Uterus (tissue), 4 donors: Measurements from ENCODE around the gene CH25H. TPM values are rescaled to one million over a fixed set of nuclear protein-coding genes. Genes with fewer than 3 reads are reported as not detected.

Experiments
- DNase-seq, 2 donors: peaks; one replicate each; pipeline ENCODE4 v3.0.0-alpha.2; 2019 to 2020
- H3K27ac ChIP-seq, 2 donors: fragments of 200-600 bp; sonication (generic); 1 replicate in 1 of 2; 2 replicates in 1 of 2; pipeline ENCODE4 v1.5.1; 2016 to 2018
- H3K27me3 ChIP-seq, 2 donors: fragments of 200-600 bp; sonication (generic); one replicate each; pipeline ENCODE4 v1.5.1; 2018 to 2019; ENCODE audit warnings: control low read depth in 1 of 2
- H3K36me3 ChIP-seq, 2 donors: fragments of 200-600 bp; sonication (generic); one replicate each; pipeline ENCODE4 v1.5.1; 2019; ENCODE audit warnings: control low read depth in 1 of 2
- H3K4me1 ChIP-seq, 2 donors: fragments of 200-600 bp; sonication (generic); one replicate each; pipeline ENCODE4 v1.5.1; 2018 to 2019; ENCODE audit warnings: control low read depth in 1 of 2
- H3K4me3 ChIP-seq, 2 donors: fragments of 200-600 bp; sonication (generic); 1 replicate in 1 of 2; 2 replicates in 1 of 2; pipeline ENCODE4 v1.5.1; 2018 to 2019; ENCODE audit warnings: mild to moderate bottlenecking in 1 of 2
- H3K9me3 ChIP-seq, 2 donors: fragments of 200-600 bp; sonication (generic); one replicate each; pipeline ENCODE4 v1.5.1; 2019; ENCODE audit warnings: control low read depth in 1 of 2
- POLR2A ChIP-seq, 2 donors: fragments of 450-650 bp; IDR thresholded peaks; one replicate each; pipeline ENCODE4 v1.6.1; 2016; ENCODE audit warnings: antibody characterized with exemption in 2 of 2, mild to moderate bottlenecking in 1 of 2, moderate library complexity in 1 of 2
- intact Hi-C: fragments of 100-400 bp; cut with DNase I; formaldehyde crosslinking; loops from one replicate; pipeline ENCODE4 v1.15.1; 2023; ENCODE audit warnings: low total_unique reads
- total RNA-seq, 4 donors: library from RNA; depleted of rRNA in 3 of 4; stranded (reverse); fragments of >200 nt in 3 of 4; gene quantifications; one replicate each; pipeline versions ENCODE4 v1.1.0 to v1.2.4, GENCODE V29; 2014 to 2023
- TF ChIP-seq, protein P1 (sequence below), 4 experiments: fragments of 200-600 bp in 2 of 4; fragments of 450-650 bp in 2 of 4; sonication (generic) in 2 of 4; IDR thresholded peaks; one replicate each; pipeline ENCODE4 v1.5.1; 2016 to 2019; ENCODE audit warnings: antibody characterized with exemption in 4 of 4, mild to moderate bottlenecking in 2 of 4, moderate library complexity in 1 of 4
- donor health status: DM: yes; HTN: yes; CAD: no.

The CH25H gene
- total RNA-seq, 4 donors from 2014 or later, result 0.24 to 0.48 TPM; not detected in 2

DNA sequence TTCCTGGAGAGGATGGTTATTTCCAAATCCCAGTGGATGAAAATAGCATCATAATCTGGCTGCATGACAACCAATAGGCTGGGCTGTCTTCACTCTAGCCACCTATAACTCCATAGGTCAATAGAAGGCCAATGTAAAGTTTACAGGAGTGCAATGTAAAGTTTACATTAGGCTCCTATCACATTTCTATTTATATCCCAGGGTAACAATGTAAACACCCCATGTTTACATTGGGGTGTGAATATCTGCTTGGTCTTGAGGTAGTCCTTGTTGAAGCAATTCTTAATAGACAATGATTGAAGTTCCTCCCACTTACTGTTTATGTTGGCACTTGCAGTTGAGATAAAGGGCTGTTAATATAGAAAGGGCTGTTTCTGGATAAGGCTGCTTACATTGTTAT lies 21.5 kb downstream of the CH25H start:
- Histone ChIP-seq H3K4me1 (no peaks in the 10 kb centered on the region), H3K4me3 (no peak overlapping the region), H3K36me3 (no peaks in the 10 kb centered on the region), H3K27me3 (no peaks in the 10 kb centered on the region), H3K9me3 (no peaks in the 10 kb centered on the region), H3K27ac (no peak overlapping the region)
- no peak for DNase-seq
- TF ChIP-seq POLR2A (IDR thresholded peaks at IDR 0.05), result no peak
- TF ChIP-seq, protein P1, sequence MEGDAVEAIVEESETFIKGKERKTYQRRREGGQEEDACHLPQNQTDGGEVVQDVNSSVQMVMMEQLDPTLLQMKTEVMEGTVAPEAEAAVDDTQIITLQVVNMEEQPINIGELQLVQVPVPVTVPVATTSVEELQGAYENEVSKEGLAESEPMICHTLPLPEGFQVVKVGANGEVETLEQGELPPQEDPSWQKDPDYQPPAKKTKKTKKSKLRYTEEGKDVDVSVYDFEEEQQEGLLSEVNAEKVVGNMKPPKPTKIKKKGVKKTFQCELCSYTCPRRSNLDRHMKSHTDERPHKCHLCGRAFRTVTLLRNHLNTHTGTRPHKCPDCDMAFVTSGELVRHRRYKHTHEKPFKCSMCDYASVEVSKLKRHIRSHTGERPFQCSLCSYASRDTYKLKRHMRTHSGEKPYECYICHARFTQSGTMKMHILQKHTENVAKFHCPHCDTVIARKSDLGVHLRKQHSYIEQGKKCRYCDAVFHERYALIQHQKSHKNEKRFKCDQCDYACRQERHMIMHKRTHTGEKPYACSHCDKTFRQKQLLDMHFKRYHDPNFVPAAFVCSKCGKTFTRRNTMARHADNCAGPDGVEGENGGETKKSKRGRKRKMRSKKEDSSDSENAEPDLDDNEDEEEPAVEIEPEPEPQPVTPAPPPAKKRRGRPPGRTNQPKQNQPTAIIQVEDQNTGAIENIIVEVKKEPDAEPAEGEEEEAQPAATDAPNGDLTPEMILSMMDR (IDR thresholded peaks at IDR 0.05), result no peak
- intact Hi-C loops, result no loop called here

DNA sequence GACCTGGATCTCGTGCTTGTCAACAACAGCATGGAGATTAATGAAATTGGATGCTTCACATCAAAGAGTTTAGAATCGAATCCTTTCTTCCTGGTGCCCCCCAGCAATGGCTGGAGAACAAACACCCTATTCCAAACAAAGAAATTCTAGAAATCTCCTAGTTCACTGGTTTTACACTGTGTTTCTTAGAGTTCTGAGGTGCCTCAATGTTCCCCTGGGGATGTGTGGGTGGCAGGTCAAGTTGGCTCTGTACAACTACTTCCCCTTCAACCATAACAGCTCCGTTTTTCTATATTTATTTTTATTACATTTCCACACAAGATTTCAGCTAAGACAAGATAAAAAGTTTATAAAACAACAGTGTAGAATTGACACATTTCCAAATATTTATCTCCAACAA lies 22.5 kb downstream of the CH25H start:
- DNase-seq, result no peak
- Histone ChIP-seq H3K36me3 (no peaks in the 10 kb centered on the region), H3K9me3 (no peaks in the 10 kb centered on the region), H3K27ac (no peak overlapping the region), H3K4me1 (no peaks in the 10 kb centered on the region), H3K27me3 (no peaks in the 10 kb centered on the region), H3K4me3 (no peak overlapping the region)
- TF ChIP-seq POLR2A (IDR thresholded peaks at IDR 0.05), result no peak
- TF ChIP-seq, protein P1 (IDR thresholded peaks at IDR 0.05), result no peak
- intact Hi-C loops, result no loop called here

DNA sequence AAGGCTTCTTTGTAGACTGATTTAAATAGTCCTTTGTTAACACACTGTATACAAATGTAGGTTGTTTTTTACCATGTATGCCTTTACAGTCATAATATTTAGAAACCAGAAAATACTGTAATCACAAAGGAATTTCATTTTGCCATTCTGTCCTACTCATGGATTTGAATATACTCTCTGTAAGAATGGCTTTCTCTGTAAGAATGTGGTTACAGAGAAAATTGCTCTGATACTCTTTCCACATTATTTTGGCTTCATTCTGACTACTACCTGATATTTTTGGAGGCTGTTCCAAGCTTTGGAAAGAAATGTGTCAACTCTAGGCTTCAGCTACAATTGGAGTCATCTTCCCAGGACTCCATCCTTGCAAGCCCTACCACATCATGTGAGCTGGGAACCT lies 23.5 kb downstream of the CH25H start:
- Histone ChIP-seq H3K27ac (no peak overlapping the region), H3K36me3 (no peaks in the 10 kb centered on the region), H3K4me3 (no peak overlapping the region), H3K9me3 (no peaks in the 10 kb centered on the region), H3K27me3 (no peaks in the 10 kb centered on the region), H3K4me1 (no peaks in the 10 kb centered on the region)
- intact Hi-C loops, result no loop called here
- no peak for TF ChIP-seq POLR2A (IDR thresholded peaks at IDR 0.05)
- TF ChIP-seq, protein P1 (IDR thresholded peaks at IDR 0.05), result no peak
- DNase-seq, result no peak

DNA sequence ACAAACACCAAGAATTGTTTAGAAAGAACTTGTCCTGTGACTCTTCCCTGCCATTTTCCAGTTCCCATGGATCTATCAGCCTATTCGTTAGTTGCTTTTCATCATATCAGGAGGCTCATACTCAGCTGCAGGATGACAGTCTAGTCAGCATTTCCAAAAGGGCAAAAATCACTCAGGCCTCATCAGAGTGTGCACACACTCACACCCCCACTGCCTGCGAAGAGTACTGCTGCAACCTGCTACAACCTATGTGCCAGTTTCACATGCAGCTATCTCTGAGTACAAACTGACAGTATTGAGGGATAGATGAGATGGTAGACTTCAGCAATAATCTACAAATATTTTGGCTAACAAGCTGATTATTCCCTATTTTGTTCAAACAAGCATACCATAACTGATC lies 24.2 kb downstream of the CH25H start:
- intact Hi-C loops, result no loop called here
- Histone ChIP-seq H3K4me1 (no peaks in the 10 kb centered on the region), H3K27me3 (no peaks in the 10 kb centered on the region), H3K36me3 (no peaks in the 10 kb centered on the region), H3K27ac (no peak overlapping the region), H3K9me3 (no peaks in the 10 kb centered on the region), H3K4me3 (no peak overlapping the region)
- no peak for DNase-seq
- TF ChIP-seq, protein P1 (IDR thresholded peaks at IDR 0.05), result no peak
- no peak for TF ChIP-seq POLR2A (IDR thresholded peaks at IDR 0.05)

DNA sequence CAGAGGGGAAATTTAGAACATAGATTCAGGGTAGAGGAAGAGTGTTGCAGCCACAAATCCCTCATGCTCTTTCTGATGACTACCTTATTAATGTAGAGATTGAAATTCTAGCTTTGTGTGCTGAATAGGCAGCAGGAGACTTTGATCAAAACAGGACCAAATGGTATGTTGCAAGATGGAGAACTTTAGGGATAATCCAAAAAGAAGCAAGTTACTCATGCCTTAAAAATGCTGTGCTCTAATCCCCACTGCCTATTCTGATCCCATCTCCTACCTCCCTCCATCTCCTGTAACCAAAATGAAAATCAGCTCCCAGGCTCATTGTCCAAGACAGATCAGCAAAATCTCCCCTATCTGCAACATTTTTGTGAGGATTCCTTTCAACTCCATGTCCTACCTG lies 31.3 kb downstream of the CH25H start:
- Histone ChIP-seq H3K36me3 (no peaks in the 10 kb centered on the region), H3K9me3 (no peaks in the 10 kb centered on the region), H3K27ac (no peak overlapping the region), H3K27me3 (no peaks in the 10 kb centered on the region), H3K4me1 (no peaks in the 10 kb centered on the region), H3K4me3 (no peak overlapping the region)
- no peak for DNase-seq
- no peak for TF ChIP-seq POLR2A (IDR thresholded peaks at IDR 0.05)
- TF ChIP-seq, protein P1 (IDR thresholded peaks at IDR 0.05), result no peak
- intact Hi-C loops, result no loop called here
